ENCODE data around the gene LPAR6.
A peak's percentile ranks its signal among the peaks of the same experiment; 100 is the strongest.

LPAR6 gene

DNA sequence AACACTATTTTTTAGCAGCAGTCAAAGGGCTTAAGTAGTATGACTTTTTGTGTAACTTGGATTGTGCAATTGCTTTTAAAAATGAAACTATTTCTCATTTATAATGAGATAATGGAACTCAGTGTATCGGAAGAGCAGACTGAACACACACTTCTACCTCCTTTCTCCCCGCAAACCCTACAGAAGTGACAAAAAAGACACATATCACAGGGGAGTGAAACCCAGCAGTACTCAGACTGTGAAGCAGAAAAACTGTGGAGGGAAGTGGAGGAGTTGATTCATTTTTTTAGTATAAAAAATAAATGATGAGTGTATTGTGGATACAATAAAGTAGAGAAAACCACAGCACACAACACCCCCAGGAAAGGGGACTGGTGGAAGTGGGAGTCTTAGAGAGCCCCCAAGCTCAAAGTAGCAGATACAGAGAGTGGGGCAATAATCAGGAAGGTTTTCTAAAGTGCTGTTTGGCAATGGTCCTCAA is 9.7 kb downstream of the LPAR6 start:
- peaks cover 28 to 34% of the 10 kb centered on the region in 2 experiments for H3K4me1 ChIP-seq (ENCODE audit: control insufficient read depth in 1 of 2, insufficient read depth in 1 of 2, low read depth in 1 of 2, low read length in 1 of 2)
- peak overlapping the region; percentile 76 for H3K27ac ChIP-seq
- H3K27me3 ChIP-seq, result no peaks in the 10 kb centered on the region
- H3K9me3 ChIP-seq, result no peaks in the 10 kb centered on the region
- TF ChIP-seq, protein P1, sequence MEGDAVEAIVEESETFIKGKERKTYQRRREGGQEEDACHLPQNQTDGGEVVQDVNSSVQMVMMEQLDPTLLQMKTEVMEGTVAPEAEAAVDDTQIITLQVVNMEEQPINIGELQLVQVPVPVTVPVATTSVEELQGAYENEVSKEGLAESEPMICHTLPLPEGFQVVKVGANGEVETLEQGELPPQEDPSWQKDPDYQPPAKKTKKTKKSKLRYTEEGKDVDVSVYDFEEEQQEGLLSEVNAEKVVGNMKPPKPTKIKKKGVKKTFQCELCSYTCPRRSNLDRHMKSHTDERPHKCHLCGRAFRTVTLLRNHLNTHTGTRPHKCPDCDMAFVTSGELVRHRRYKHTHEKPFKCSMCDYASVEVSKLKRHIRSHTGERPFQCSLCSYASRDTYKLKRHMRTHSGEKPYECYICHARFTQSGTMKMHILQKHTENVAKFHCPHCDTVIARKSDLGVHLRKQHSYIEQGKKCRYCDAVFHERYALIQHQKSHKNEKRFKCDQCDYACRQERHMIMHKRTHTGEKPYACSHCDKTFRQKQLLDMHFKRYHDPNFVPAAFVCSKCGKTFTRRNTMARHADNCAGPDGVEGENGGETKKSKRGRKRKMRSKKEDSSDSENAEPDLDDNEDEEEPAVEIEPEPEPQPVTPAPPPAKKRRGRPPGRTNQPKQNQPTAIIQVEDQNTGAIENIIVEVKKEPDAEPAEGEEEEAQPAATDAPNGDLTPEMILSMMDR (IDR thresholded peaks at IDR 0.05), result no peak
- H3K36me3 ChIP-seq, result no peaks in the 10 kb centered on the region
- peak overlapping the region; percentile 20 to 31 for H3K4me3 ChIP-seq (ENCODE audit: low read depth in 1 of 2, low read length in 1 of 2)

DNA sequence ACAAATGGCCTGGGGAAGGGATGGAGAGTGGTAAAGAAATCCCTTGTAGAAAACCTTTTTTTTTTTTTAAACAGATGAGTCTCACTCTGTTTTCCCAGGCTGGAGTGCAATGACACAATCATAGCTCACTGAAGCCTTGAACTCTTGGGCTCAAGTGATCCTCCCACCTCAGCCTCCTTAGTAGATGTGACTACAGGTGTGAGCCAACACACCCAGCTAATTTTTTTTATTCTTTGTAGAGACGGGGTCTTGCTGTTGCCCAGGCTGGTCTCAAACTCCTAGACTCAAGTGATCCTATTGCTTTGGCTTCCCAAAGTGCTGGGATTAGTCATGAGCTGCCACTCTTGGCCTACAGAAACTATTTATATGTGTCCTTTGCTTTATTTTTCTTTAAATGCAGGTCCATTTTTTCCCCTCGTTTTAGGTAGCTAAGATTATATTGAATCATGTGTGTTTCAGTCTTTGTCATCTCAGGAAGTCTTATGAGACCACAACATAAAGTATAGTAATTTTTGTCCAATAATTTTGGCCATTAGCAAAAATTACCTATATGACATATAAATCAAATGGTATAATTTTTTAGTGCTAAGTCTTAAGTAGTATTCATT is 10.5 kb downstream of the LPAR6 start:
- peaks cover 28 to 34% of the 10 kb centered on the region in 2 experiments for H3K4me1 ChIP-seq (ENCODE audit: control insufficient read depth in 1 of 2, insufficient read depth in 1 of 2, low read depth in 1 of 2, low read length in 1 of 2)
- TF ChIP-seq, protein P1 (IDR thresholded peaks at IDR 0.05), result no peak
- no peaks in the 10 kb centered on the region for H3K36me3 ChIP-seq
- no peak overlapping the region for H3K4me3 ChIP-seq (ENCODE audit: low read depth in 1 of 2, low read length in 1 of 2)
- no peaks in the 10 kb centered on the region for H3K9me3 ChIP-seq
- H3K27ac ChIP-seq, result peak overlapping the region; percentile 76
- H3K27me3 ChIP-seq, result no peaks in the 10 kb centered on the region

DNA sequence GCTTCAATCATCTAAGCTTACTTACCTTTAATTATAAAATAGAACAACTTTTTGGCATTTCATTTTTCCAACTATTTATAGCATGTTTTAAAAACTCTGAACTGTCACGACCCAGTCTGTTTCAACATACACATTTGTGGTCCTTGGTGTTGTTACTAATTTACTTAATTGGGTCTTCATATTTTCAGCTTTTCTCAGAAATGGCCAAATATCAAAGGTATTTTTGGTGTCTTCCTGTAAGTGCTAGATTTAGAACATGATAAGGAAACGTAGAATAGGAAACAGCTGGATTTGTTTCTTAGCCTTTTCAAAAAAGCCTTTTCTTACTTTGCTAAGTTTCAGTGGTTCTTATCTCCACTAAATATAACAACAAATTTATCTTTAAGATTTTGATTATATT is 11.4 kb downstream of the LPAR6 start:
- TF ChIP-seq, protein P1 (IDR thresholded peaks at IDR 0.05), result no peak
- H3K4me3 ChIP-seq (ENCODE audit: low read depth in 1 of 2, low read length in 1 of 2), result no peak overlapping the region
- no peaks in the 10 kb centered on the region for H3K9me3 ChIP-seq
- no peaks in the 10 kb centered on the region for H3K27me3 ChIP-seq
- peak overlapping the region; percentile 22 for H3K27ac ChIP-seq
- peaks cover 28 to 34% of the 10 kb centered on the region in 2 experiments for H3K4me1 ChIP-seq (ENCODE audit: control insufficient read depth in 1 of 2, insufficient read depth in 1 of 2, low read depth in 1 of 2, low read length in 1 of 2)
- no peaks in the 10 kb centered on the region for H3K36me3 ChIP-seq

DNA sequence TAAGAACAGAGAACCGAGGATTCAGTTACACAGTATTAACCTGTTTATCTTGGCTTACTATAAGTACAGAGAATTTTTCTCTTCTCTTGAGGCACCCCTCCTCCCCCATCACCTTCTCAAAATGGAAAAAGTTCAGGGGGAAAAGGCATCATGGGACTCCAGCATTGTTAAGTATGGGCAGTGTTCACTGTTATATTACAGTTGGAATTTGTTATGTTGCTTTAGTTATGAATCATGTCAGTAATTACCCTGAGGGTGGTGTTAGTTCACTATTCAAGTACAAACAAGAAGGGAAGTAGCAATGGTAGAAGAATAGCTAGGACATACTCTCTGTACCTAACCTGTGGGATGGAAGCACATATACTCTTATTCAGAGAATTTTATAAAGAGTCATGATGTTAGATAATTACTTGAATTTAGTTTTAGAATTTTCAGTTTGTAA is 12.0 kb downstream of the LPAR6 start:
- H3K36me3 ChIP-seq, result no peaks in the 10 kb centered on the region
- H3K4me3 ChIP-seq (ENCODE audit: low read depth in 1 of 2, low read length in 1 of 2), result no peak overlapping the region
- H3K4me1 ChIP-seq (ENCODE audit: control insufficient read depth in 1 of 2, insufficient read depth in 1 of 2, low read depth in 1 of 2, low read length in 1 of 2), result peaks cover 28 to 34% of the 10 kb centered on the region in 2 experiments

DNA sequence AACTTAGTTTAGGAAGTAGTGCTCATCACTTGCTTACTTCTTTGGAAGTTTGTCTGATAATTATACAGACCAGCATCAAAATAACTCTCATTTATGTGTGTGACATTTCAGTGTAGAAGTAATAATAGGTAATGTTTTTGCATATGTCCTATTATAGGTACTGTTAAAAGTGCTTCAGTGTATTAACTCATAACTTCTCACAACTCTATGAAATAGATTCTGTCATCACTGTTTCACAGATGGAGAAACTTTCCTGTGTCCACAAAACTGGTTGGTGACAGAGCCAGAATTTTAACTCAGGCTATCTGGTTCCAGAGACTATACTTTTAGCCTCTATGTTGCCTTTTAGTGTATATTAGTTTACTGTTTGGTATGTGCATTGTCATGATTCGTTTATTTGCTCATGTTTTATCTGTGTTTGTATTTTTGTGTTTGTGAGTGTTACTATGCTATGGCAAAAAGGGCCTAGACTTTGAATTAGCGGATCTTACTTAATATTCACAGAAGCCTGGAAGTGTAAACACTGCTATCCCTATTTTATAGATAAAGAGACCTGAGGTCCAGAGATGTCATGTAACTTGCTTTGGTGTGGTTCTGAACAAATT is 12.7 kb downstream of the LPAR6 start:
- Histone ChIP-seq H3K27ac (peak overlapping the region; percentile 22), H3K9me3 (no peaks in the 10 kb centered on the region), H3K27me3 (no peaks in the 10 kb centered on the region), H3K4me1 (ENCODE audit: control insufficient read depth in 1 of 2, insufficient read depth in 1 of 2, low read depth in 1 of 2, low read length in 1 of 2) (peaks cover 28 to 34% of the 10 kb centered on the region in 2 experiments), H3K4me3 (ENCODE audit: low read depth in 1 of 2, low read length in 1 of 2) (no peak overlapping the region), H3K36me3 (no peaks in the 10 kb centered on the region)
- TF ChIP-seq, protein P1 (IDR thresholded peaks at IDR 0.05), result no peak

More for the DNA sequence above, 12.0 kb downstream of the LPAR6 start:
- no peaks in the 10 kb centered on the region for H3K9me3 ChIP-seq
- TF ChIP-seq, protein P1 (IDR thresholded peaks at IDR 0.05), result no peak
- no peaks in the 10 kb centered on the region for H3K27me3 ChIP-seq
- H3K27ac ChIP-seq, result peak overlapping the region; percentile 22
